SK-N-SH treated with all-trans-retinoic acid at 6 μM for 48 hours (cell line): ENCODE results near the gene ZBTB24.
A peak's percentile ranks its signal among the peaks of the same experiment; 100 is the strongest.

Experiments used
- ATAC-seq: fragments of 200-7000 bp; cut with Tn5 transposase; 3 replicates; pipeline ENCODE4 v1.9.1; 2020; ENCODE audit warnings: mild to moderate bottlenecking, moderate library complexity
- ARNTL ChIP-seq: fragments of 450-650 bp; formaldehyde crosslinking; IDR thresholded peaks from 2 replicates; pipeline ENCODE4 v1.5.0; 2020; ENCODE audit warnings: low read depth, mild to moderate bottlenecking, moderate library complexity, borderline replicate concordance
- BACH2 ChIP-seq: fragments of 250-450 bp; sonication (Bioruptor Pico); IDR thresholded peaks from 2 replicates; pipeline ENCODE4 v1.9.0; 2021; ENCODE audit warnings: mild to moderate bottlenecking, borderline replicate concordance
- CSDC2 ChIP-seq: fragments of 250-450 bp; sonication (Bioruptor Pico); IDR thresholded peaks from 2 replicates; pipeline ENCODE4 v1.5.0; 2020; ENCODE audit warnings: mild to moderate bottlenecking, moderate library complexity
- ESRRG ChIP-seq: fragments of 250-450 bp; sonication (Bioruptor Pico); IDR thresholded peaks from 2 replicates; pipeline ENCODE4 v1.6.1; 2021; ENCODE audit warnings: mild to moderate bottlenecking
- GLIS3 ChIP-seq: fragments of 250-450 bp; sonication (Bioruptor Pico); IDR thresholded peaks from 2 replicates; pipeline ENCODE4 v1.5.0; 2020; ENCODE audit warnings: mild to moderate bottlenecking, moderate library complexity
- ISL1 ChIP-seq: fragments of 250-450 bp; sonication (Bioruptor Pico); IDR thresholded peaks from 2 replicates; pipeline ENCODE4 v2.1.2; 2022; ENCODE audit warnings: mild to moderate bottlenecking, moderate library complexity
- OSR1 ChIP-seq: fragments of 250-450 bp; sonication (Bioruptor Pico); IDR thresholded peaks from 2 replicates; pipeline ENCODE4 v1.8.0; 2022; ENCODE audit warnings: moderate library complexity, mild to moderate bottlenecking, inconsistent platforms
- PPARA ChIP-seq: fragments of 250-450 bp; sonication (Bioruptor Pico); IDR thresholded peaks from 2 replicates; pipeline ENCODE4 v1.5.0; 2020; ENCODE audit warnings: mild to moderate bottlenecking, borderline replicate concordance
- SNAI2 ChIP-seq: fragments of 250-450 bp; sonication (Bioruptor Pico); IDR thresholded peaks from 2 replicates; pipeline ENCODE4 v1.5.0; 2020; ENCODE audit warnings: mild to moderate bottlenecking, moderate library complexity
- TCF4 ChIP-seq: fragments of 250-450 bp; sonication (Bioruptor Pico); IDR thresholded peaks from 2 replicates; pipeline ENCODE4 v1.8.0; 2021; ENCODE audit warnings: mild to moderate bottlenecking, moderate library complexity, borderline replicate concordance
- TOX ChIP-seq: fragments of 250-450 bp; sonication (Bioruptor Pico); IDR thresholded peaks from 2 replicates; pipeline ENCODE4 v1.8.0; 2021; ENCODE audit warnings: mild to moderate bottlenecking, moderate library complexity, borderline replicate concordance
- ZC3H10 ChIP-seq: fragments of 250-450 bp; sonication (Bioruptor Pico); IDR thresholded peaks from 2 replicates; pipeline ENCODE4 v1.5.1; 2021; ENCODE audit warnings: mild to moderate bottlenecking, moderate library complexity
- ZFP3 ChIP-seq: fragments of 250-450 bp; sonication (Bioruptor Pico); IDR thresholded peaks from 2 replicates; pipeline ENCODE4 v1.5.0; 2020; ENCODE audit warnings: mild to moderate bottlenecking, moderate library complexity
- ZFP30 ChIP-seq: fragments of 450-650 bp; formaldehyde crosslinking; IDR thresholded peaks from 2 replicates; pipeline ENCODE4 v1.5.0; 2022; ENCODE audit warnings: mild to moderate bottlenecking, moderate library complexity
- ZNF565 ChIP-seq: fragments of 450-650 bp; formaldehyde crosslinking; conservative IDR thresholded peaks from 2 replicates; pipeline ENCODE4 v1.5.0; 2020; ENCODE audit warnings: low read depth, mild to moderate bottlenecking, moderate library complexity
- ZNF70 ChIP-seq: fragments of 450-650 bp; formaldehyde crosslinking; IDR thresholded peaks from 2 replicates; pipeline ENCODE4 v1.5.0; 2020; ENCODE audit warnings: mild to moderate bottlenecking, moderate library complexity
- ZNF8 ChIP-seq: fragments of 450-650 bp; formaldehyde crosslinking; IDR thresholded peaks from 2 replicates; pipeline ENCODE4 v1.5.0; 2020; ENCODE audit warnings: mild to moderate bottlenecking, moderate library complexity
- TF ChIP-seq, protein P1 (sequence below): fragments of 250-450 bp; sonication (Bioruptor Pico); IDR thresholded peaks from 2 replicates; pipeline ENCODE4 v1.8.0; 2020; ENCODE audit warnings: mild to moderate bottlenecking, moderate library complexity, borderline replicate concordance
- TF ChIP-seq, protein P2 (sequence below): fragments of 250-450 bp; sonication (Bioruptor Pico); IDR thresholded peaks from 2 replicates; pipeline ENCODE4 v1.5.0; 2020; ENCODE audit warnings: mild to moderate bottlenecking, moderate library complexity
- TF ChIP-seq, protein P3 (sequence below): fragments of 250-450 bp; sonication (Bioruptor Pico); IDR thresholded peaks from 2 replicates; pipeline ENCODE4 v1.5.1; 2021; ENCODE audit warnings: mild to moderate bottlenecking, moderate library complexity

ZBTB24 gene

DNA sequence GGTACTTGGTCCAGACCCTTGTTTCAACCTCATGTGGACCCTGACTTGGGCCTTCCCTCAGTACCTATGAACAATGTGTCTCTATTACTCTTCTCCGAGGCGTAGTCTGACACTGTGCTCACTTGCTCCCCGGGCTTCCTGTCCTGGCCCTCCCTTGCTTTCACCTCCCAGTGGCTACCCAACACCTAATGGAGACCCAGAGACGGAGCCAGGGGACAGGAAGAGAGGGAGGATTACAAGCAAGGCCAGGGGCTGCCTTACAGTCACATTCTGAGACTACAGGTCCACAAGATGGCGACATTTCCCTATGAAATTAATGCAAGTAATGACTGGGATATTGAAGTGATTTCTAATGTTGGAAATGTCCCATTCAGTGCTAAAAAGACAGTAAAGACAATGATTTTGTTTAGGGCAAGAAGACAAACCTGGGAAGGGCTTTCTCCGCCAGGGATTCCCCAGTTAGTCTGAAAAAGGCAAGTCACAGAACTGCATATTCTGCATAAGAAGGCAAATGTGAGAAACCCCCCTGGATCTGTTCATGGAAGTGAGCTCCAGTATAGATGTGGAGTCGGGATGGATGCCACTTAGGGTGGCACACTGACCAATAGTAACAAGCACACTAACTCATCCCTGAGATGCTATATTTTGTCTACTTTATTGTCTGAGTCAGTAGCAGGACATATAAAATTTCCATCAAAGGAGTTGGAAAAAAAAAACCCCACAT, 44.0 kb upstream of the ZBTB24 start:
- TF ChIP-seq, protein P1, sequence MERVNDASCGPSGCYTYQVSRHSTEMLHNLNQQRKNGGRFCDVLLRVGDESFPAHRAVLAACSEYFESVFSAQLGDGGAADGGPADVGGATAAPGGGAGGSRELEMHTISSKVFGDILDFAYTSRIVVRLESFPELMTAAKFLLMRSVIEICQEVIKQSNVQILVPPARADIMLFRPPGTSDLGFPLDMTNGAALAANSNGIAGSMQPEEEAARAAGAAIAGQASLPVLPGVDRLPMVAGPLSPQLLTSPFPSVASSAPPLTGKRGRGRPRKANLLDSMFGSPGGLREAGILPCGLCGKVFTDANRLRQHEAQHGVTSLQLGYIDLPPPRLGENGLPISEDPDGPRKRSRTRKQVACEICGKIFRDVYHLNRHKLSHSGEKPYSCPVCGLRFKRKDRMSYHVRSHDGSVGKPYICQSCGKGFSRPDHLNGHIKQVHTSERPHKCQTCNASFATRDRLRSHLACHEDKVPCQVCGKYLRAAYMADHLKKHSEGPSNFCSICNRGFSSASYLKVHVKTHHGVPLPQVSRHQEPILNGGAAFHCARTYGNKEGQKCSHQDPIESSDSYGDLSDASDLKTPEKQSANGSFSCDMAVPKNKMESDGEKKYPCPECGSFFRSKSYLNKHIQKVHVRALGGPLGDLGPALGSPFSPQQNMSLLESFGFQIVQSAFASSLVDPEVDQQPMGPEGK (CRISPR knock-in tag): no peak
- TF ChIP-seq, protein P2, sequence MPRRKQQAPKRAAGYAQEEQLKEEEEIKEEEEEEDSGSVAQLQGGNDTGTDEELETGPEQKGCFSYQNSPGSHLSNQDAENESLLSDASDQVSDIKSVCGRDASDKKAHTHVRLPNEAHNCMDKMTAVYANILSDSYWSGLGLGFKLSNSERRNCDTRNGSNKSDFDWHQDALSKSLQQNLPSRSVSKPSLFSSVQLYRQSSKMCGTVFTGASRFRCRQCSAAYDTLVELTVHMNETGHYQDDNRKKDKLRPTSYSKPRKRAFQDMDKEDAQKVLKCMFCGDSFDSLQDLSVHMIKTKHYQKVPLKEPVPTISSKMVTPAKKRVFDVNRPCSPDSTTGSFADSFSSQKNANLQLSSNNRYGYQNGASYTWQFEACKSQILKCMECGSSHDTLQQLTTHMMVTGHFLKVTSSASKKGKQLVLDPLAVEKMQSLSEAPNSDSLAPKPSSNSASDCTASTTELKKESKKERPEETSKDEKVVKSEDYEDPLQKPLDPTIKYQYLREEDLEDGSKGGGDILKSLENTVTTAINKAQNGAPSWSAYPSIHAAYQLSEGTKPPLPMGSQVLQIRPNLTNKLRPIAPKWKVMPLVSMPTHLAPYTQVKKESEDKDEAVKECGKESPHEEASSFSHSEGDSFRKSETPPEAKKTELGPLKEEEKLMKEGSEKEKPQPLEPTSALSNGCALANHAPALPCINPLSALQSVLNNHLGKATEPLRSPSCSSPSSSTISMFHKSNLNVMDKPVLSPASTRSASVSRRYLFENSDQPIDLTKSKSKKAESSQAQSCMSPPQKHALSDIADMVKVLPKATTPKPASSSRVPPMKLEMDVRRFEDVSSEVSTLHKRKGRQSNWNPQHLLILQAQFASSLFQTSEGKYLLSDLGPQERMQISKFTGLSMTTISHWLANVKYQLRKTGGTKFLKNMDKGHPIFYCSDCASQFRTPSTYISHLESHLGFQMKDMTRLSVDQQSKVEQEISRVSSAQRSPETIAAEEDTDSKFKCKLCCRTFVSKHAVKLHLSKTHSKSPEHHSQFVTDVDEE (CRISPR knock-in tag): no peak
- TF ChIP-seq ESRRG (CRISPR knock-in tag): no peak
- TF ChIP-seq ARNTL (CRISPR knock-in tag): no peak
- TF ChIP-seq TCF4 (CRISPR knock-in tag): no peak
- no peak for TF ChIP-seq ZNF70 (CRISPR knock-in tag)
- TF ChIP-seq ZNF565: no peak
- no peak for TF ChIP-seq TOX
- TF ChIP-seq BACH2 (CRISPR knock-in tag): no peak
- TF ChIP-seq ISL1 (CRISPR knock-in tag): no peak
- no peak for TF ChIP-seq GLIS3 (CRISPR knock-in tag)
- no peak for TF ChIP-seq SNAI2 (CRISPR knock-in tag)
- no peak for TF ChIP-seq ZFP30 (CRISPR knock-in tag)
- TF ChIP-seq, protein P3, sequence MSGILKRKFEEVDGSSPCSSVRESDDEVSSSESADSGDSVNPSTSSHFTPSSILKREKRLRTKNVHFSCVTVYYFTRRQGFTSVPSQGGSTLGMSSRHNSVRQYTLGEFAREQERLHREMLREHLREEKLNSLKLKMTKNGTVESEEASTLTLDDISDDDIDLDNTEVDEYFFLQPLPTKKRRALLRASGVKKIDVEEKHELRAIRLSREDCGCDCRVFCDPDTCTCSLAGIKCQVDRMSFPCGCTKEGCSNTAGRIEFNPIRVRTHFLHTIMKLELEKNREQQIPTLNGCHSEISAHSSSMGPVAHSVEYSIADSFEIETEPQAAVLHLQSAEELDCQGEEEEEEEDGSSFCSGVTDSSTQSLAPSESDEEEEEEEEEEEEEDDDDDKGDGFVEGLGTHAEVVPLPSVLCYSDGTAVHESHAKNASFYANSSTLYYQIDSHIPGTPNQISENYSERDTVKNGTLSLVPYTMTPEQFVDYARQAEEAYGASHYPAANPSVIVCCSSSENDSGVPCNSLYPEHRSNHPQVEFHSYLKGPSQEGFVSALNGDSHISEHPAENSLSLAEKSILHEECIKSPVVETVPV (CRISPR knock-in tag): no peak
- TF ChIP-seq ZFP3 (CRISPR knock-in tag): no peak
- no peak for TF ChIP-seq OSR1
- TF ChIP-seq ZC3H10 (CRISPR knock-in tag): no peak
- TF ChIP-seq, all 23 proteins: peak for 0
- peak; percentile 99 for ATAC-seq

DNA sequence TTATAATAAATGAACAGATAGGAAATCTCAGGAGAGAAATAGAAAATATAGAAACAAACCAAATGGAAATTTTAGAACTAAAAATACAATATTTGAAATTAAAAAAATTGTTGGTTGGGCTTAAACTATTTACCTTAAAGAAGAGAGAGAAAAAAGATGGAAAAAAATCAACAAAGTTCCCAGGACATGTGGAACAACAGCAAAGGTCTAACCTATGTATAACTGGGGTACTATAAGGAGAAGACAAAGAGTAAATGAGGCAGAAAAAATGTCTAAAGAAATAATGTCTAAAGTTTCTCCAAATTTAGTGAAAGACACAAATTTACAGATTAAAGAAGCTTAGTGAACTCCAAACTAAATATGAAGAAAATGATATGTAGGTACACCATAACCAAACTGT, 41.1 kb upstream of the ZBTB24 start:
- TF ChIP-seq CSDC2: no peak

DNA sequence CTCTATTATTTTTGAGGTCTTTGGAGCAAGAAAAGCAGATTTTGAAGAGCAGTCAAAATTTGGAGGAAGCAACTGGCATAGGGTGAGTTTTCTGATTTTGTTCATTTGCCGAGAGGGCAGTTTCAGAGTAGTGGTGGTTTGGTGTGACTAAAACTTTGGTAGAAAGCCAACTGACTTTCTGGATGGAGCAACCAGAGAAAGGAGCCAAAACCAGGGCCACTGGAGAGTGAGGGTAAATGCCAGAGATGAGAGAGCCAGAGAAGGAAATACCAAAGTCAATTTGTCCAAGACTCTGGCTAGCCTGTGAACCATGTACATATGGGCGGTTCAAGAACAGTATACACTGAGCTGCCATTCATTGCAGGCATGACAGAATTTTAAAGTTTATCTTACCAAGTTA, 40.5 kb upstream of the ZBTB24 start:
- TF ChIP-seq ESRRG (CRISPR knock-in tag) (no peak), PPARA (no peak), ISL1 (CRISPR knock-in tag) (no peak), BACH2 (CRISPR knock-in tag) (no peak), CSDC2 (no peak), ZNF70 (CRISPR knock-in tag) (no peak), ZNF8 (no peak), TOX (no peak), ZFP30 (CRISPR knock-in tag) (no peak), TCF4 (CRISPR knock-in tag) (no peak)
- TF ChIP-seq, protein P3 (CRISPR knock-in tag): no peak
- TF ChIP-seq, protein P1 (CRISPR knock-in tag): no peak

More for the DNA sequence above, 41.1 kb upstream of the ZBTB24 start:
- no peak for ATAC-seq

More for the DNA sequence above, 40.5 kb upstream of the ZBTB24 start:
- ATAC-seq: no peak
